Measurements from ENCODE around the gene TRIM71. TPM values are rescaled to one million over a fixed set of nuclear protein-coding genes. Genes with fewer than 3 reads are reported as not detected.

TRIM71 gene
- total RNA-seq, 1 experiment from 2014 or later, result 0.18 TPM

DNA sequence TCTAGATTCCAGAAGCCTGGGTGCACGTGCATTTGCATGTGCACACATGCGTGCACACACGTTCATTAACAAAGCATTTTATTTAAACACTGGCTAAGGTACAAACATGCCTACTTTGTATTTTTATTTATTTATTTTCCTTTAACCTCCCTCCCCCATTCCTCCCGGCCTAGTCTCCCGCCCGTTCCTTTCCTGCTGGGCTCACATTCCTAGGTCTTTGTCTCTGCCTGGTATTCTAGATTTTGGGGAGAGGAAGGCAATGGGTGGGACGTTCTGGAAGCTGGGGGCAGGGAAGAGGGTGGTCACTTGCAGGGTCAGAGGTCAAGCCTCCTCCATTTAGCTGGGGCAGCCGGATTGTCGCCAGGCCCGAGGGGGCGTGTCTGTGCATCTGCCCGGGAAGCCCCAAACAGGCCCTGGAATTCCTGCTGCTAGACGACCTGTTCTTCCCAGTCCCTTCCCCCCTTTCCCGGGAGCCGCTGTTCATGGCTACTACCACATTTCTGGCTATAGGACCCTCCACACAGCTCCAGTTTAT lies 51.8 kb downstream of the TRIM71 start:
- no peaks in the 10 kb centered on the region for H3K9me3 ChIP-seq (ENCODE audit: control insufficient read depth, insufficient read depth, low read depth, low read length)
- intact Hi-C loops (cut with micrococcal nuclease; ENCODE audit: unreplicated experiment), result no loop called here
- H3K36me3 ChIP-seq (ENCODE audit: control insufficient read depth, insufficient read depth, low read length), result no peaks in the 10 kb centered on the region
- TF ChIP-seq CTCF (IDR thresholded peaks at IDR 0.05), result no peak
- TF ChIP-seq SIN3A (IDR thresholded peaks at IDR 0.05; ENCODE audit: borderline replicate concordance, insufficient read depth, low read depth, low read length), result no peak
- TF ChIP-seq REST (IDR thresholded peaks at IDR 0.05; ENCODE audit: insufficient read depth in 1 of 2, low read depth in 2 of 2, low read length in 1 of 2), result no peak
- TF ChIP-seq TCF7L2 (IDR thresholded peaks at IDR 0.05; ENCODE audit: low read depth, low read length), result no peak
- no peak for TF ChIP-seq POLR2AphosphoS5 (IDR thresholded peaks at IDR 0.05; ENCODE audit: low read depth, low read length)
- ATAC-seq (no peak), DNase-seq (ENCODE audit: low read depth, low spot score) (no peak)
- CTCF ChIA-PET, result no interaction called here
- H3K27ac ChIP-seq (ENCODE audit: low read length), result no peak overlapping the region
- H3K27me3 ChIP-seq (ENCODE audit: control insufficient read depth, insufficient read depth, low read length), result no peaks in the 10 kb centered on the region
- in situ Hi-C loops (cut with HindIII; ENCODE audit: low pct_unique_long_range_greater_than_20kb, low sequenced_read_pairs), result no loop called here
- H3K4me3 ChIP-seq (ENCODE audit: low read depth in 2 of 2, low read length in 2 of 2), result no peak overlapping the region
- H3K4me1 ChIP-seq (ENCODE audit: control insufficient read depth, insufficient read depth, low read length), result peaks cover 3% of the 10 kb centered on the region; the same call in 1 of the 2 replicates
- BruUV-seq (replicated peaks), result no TSS peak
- POLR2A ChIA-PET, result no interaction called here

GRCh38 chr3:32870373-32871095 lies 52.7 kb downstream of the TRIM71 start:
- H3K36me3 ChIP-seq (ENCODE audit: control insufficient read depth, insufficient read depth, low read length), result no peaks in the 10 kb centered on the region
- no peaks in the 10 kb centered on the region for H3K27me3 ChIP-seq (ENCODE audit: control insufficient read depth, insufficient read depth, low read length)
- POLR2A ChIA-PET, result no interaction called here
- H3K4me3 ChIP-seq (ENCODE audit: low read depth in 2 of 2, low read length in 2 of 2), result no peak overlapping the region
- in situ Hi-C loops (cut with HindIII; ENCODE audit: low pct_unique_long_range_greater_than_20kb, low sequenced_read_pairs), result no loop called here
- TF ChIP-seq TCF7L2 (IDR thresholded peaks at IDR 0.05; ENCODE audit: low read depth, low read length) (no peak), SIN3A (IDR thresholded peaks at IDR 0.05; ENCODE audit: borderline replicate concordance, insufficient read depth, low read depth, low read length) (no peak), REST (IDR thresholded peaks at IDR 0.05; ENCODE audit: insufficient read depth in 1 of 2, low read depth in 2 of 2, low read length in 1 of 2) (no peak), CTCF (IDR thresholded peaks at IDR 0.05) (no peak), POLR2AphosphoS5 (IDR thresholded peaks at IDR 0.05; ENCODE audit: low read depth, low read length) (no peak)
- CTCF ChIA-PET, result no interaction called here
- peaks cover 3% of the 10 kb centered on the region; the same call in 1 of the 2 replicates for H3K4me1 ChIP-seq (ENCODE audit: control insufficient read depth, insufficient read depth, low read length)
- BruUV-seq (replicated peaks), result no TSS peak
- intact Hi-C loops (cut with micrococcal nuclease; ENCODE audit: unreplicated experiment), result no loop called here
- H3K27ac ChIP-seq (ENCODE audit: low read length), result no peak overlapping the region
- DNase-seq (ENCODE audit: low read depth, low spot score), result no peak
- no peaks in the 10 kb centered on the region for H3K9me3 ChIP-seq (ENCODE audit: control insufficient read depth, insufficient read depth, low read depth, low read length)
- ATAC-seq, result no peak

All from Panc1 (cell line).